Testis (tissue), 2 donors: Measurements from ENCODE around the gene PDE7B.

ENCODE experiments used
- POLR2A ChIP-seq: fragments of 450-650 bp; IDR thresholded peaks from one replicate; pipeline ENCODE4 v1.6.1; 2017; ENCODE audit warnings: antibody characterized with exemption, mild to moderate bottlenecking, moderate library complexity
- TF ChIP-seq, protein P1 (sequence below), 3 experiments: fragments of 450-650 bp in 2 of 3; fragments of 200-600 bp in 1 of 3; sonication (generic) in 1 of 3; IDR thresholded peaks; one replicate each; pipeline ENCODE4 v1.5.1; 2016 to 2019; ENCODE audit warnings: antibody characterized with exemption in 3 of 3, mild to moderate bottlenecking in 2 of 3, moderate library complexity in 1 of 3

DNA sequence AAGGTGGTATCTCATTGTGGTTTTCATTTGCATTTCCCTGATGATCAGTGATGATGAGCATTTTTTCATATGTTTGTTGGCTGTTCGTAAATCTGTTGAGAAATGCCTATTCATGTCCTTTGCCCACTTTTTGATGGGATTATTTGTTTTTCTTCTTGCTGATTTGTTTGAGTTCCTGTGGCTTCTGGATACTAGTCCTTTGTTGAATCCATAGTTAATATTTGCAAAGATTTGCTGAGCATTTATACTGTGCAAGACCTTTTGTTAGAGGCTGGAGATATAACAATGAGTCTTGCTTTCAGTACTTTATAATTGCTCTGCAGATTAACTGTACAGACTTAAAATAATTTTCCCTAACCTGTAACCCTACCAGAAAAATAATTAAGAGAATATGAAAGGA lies 35.6 kb downstream of the PDE7B start:
- no peak for TF ChIP-seq POLR2A
- TF ChIP-seq, protein P1, sequence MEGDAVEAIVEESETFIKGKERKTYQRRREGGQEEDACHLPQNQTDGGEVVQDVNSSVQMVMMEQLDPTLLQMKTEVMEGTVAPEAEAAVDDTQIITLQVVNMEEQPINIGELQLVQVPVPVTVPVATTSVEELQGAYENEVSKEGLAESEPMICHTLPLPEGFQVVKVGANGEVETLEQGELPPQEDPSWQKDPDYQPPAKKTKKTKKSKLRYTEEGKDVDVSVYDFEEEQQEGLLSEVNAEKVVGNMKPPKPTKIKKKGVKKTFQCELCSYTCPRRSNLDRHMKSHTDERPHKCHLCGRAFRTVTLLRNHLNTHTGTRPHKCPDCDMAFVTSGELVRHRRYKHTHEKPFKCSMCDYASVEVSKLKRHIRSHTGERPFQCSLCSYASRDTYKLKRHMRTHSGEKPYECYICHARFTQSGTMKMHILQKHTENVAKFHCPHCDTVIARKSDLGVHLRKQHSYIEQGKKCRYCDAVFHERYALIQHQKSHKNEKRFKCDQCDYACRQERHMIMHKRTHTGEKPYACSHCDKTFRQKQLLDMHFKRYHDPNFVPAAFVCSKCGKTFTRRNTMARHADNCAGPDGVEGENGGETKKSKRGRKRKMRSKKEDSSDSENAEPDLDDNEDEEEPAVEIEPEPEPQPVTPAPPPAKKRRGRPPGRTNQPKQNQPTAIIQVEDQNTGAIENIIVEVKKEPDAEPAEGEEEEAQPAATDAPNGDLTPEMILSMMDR (IDR thresholded peaks at IDR 0.05) = no peak
